Lower leg skin (tissue), 4 donors: ENCODE results near the gene IGF2. TPM values are rescaled to one million over a fixed set of nuclear protein-coding genes. Genes with fewer than 3 reads are reported as not detected.

Experiments
- DNase-seq, 2 donors: peaks; one replicate each; pipeline ENCODE4 v3.0.0-alpha.2; 2019; ENCODE audit warnings: low spot score in 2 of 2
- H3K4me3 ChIP-seq: fragments of 200-600 bp; sonication (generic); 2 replicates; pipeline ENCODE4 v1.5.1; 2017; ENCODE audit warnings: mild to moderate bottlenecking, low read depth; ENCODE audit not compliant: poor library complexity, severe bottlenecking
- POLR2A ChIP-seq, 2 donors: fragments of 450-650 bp; IDR thresholded peaks; one replicate each; pipeline ENCODE4 v1.6.1; 2016 to 2017; ENCODE audit warnings: antibody characterized with exemption in 2 of 2, mild to moderate bottlenecking in 1 of 2, moderate library complexity in 1 of 2
- WGBS, 2 donors: methylation state at CpG; one replicate each; pipeline ENCODE4 v1.1.5; 2018; 5-methylcytosine and 5-hydroxymethylcytosine counted together
- intact Hi-C: fragments of 100-400 bp; cut with DNase I; formaldehyde crosslinking; loops from one replicate; pipeline ENCODE4 v1.15.0; 2023; ENCODE audit warnings: low total_unique reads
- total RNA-seq, 4 donors: library from RNA; depleted of rRNA; stranded (reverse); fragments of >200 nt; gene quantifications; one replicate each; pipeline ENCODE4 v1.1.0, GENCODE V29; 2016
- TF ChIP-seq, protein P1 (sequence below), 3 donors: fragments of 450-650 bp; IDR thresholded peaks; one replicate each; pipeline ENCODE4 v1.5.1; 2016; ENCODE audit warnings: antibody characterized with exemption in 3 of 3, mild to moderate bottlenecking in 3 of 3, moderate library complexity in 2 of 3

The IGF2 gene
- total RNA-seq, 4 donors from 2014 or later, result 4.5 to 14.7 (median 6.0) TPM

DNA sequence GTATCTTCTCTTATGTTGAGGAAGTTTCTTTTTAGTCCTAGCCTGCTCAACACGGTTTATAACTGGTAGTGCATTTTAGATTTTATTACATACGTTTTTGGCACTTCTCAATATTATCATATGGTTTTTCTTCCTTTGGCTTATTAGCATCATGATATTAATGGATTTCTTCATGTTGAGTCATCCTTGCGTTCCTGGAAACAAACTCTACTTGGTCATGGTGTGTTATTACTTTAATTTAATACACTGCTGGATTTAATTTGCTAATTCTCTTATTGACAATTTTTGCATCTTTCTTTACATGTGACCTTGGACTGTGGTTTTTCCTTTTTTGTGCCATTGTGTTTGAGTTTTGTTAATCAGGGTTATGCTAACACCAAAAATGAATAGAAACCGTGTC is 20.5 kb downstream of the IGF2 start:
- no peak for TF ChIP-seq POLR2A (IDR thresholded peaks at IDR 0.05)
- TF ChIP-seq, protein P1, sequence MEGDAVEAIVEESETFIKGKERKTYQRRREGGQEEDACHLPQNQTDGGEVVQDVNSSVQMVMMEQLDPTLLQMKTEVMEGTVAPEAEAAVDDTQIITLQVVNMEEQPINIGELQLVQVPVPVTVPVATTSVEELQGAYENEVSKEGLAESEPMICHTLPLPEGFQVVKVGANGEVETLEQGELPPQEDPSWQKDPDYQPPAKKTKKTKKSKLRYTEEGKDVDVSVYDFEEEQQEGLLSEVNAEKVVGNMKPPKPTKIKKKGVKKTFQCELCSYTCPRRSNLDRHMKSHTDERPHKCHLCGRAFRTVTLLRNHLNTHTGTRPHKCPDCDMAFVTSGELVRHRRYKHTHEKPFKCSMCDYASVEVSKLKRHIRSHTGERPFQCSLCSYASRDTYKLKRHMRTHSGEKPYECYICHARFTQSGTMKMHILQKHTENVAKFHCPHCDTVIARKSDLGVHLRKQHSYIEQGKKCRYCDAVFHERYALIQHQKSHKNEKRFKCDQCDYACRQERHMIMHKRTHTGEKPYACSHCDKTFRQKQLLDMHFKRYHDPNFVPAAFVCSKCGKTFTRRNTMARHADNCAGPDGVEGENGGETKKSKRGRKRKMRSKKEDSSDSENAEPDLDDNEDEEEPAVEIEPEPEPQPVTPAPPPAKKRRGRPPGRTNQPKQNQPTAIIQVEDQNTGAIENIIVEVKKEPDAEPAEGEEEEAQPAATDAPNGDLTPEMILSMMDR (IDR thresholded peaks at IDR 0.05), result no peak
- no peak for DNase-seq
- 43 to 50% methylated on average over 4 of the region's 4 CpGs for WGBS, 2 donors
- intact Hi-C loops, result no loop called here
- no peak overlapping the region for H3K4me3 ChIP-seq

DNA sequence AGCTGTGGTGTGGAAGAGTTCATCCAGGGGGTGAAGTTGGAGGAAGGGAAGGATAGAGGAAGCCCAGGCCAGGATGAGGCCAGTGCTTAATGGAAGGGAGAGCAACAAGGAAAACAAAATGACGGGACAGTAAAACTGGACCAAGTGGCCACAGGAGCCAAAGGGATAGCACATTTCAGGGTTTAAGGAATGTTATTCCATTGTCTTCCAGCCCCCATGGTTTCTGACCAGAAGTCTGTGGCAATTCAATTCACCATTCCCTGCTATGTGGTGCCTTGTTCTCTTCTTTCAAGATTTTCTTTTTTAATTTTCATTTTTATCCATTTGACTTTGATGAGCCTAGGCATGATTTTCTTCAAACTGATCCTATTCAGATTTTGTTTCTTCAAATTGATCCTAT is 22.5 kb downstream of the IGF2 start:
- TF ChIP-seq, protein P1 (IDR thresholded peaks at IDR 0.05), result no peak
- no peak for TF ChIP-seq POLR2A (IDR thresholded peaks at IDR 0.05)
- intact Hi-C loops, result no loop called here
- no peak for DNase-seq
- WGBS, 2 donors, result 81 to 92% methylated on average over 1 of the region's 1 CpG
- no peak overlapping the region for H3K4me3 ChIP-seq

DNA sequence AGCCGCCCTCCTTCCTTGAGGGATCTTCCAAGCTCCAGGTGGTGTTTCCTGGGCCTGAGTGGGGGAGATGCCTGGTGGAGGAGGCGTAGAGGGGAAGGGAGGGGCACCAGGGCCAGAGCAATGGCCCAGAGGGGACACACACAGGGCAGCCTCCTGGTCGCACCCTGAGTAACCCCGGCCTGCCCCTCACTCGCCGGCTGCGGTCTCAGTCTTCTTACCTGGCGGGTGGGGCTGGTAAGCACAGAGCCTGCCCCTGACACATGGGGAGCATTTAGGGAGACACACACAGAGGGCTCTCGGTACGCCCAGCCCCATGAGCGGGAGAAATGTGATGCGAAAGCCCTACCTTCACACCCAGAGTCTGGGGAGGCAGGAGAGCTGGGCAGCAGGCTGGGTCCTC is 23.9 kb downstream of the IGF2 start:
- no peak overlapping the region for H3K4me3 ChIP-seq
- intact Hi-C loops, result no loop called here
- WGBS, 2 donors, result 98 to 100% methylated on average over 11 to 12 of the region's 12 CpGs
- TF ChIP-seq POLR2A (IDR thresholded peaks at IDR 0.05), result no peak
- TF ChIP-seq, protein P1 (IDR thresholded peaks at IDR 0.05), result no peak
- DNase-seq, result no peak

DNA sequence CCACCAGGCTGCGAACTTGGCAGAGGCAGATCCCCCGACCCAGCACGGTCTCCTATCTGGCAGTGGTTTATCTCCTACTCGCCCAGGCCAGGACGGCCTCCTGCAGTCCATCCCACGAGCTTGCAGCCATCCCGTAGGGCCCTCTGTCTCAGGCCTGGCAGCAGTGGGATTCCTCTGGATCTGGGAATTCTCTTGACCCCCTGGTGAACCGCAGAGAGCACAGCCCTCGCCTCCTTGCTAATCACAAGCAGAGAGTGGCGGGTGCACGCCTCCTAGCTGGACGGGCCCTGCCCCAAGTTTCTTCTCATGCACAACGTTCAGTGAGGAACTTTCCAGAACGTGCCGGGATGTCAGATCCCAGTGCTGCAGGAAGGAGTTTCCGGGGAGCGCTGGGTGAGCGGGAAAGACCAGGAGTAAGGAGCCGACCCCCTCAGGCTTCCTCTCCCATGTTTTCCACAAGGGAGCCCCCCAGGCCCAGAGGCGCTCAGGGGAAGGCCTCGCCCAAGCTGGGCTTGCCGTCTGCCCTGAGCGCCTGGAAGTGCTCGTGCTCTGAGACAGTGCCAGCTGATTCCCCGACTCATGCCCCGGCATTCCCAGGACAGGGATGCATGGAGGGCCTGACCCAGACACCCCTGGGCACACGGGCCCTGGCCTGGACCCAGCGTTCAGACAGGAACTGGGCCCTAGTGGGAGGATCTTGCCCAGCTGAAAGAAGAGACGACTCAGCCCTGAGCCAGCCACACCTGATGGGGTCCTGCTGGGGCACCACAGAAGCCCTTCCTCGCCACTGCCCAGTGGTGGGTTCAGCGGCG is 24.6 kb downstream of the IGF2 start:
- intact Hi-C loops, result no loop called here
- no peak overlapping the region for H3K4me3 ChIP-seq
- no peak for TF ChIP-seq POLR2A (IDR thresholded peaks at IDR 0.05)
- TF ChIP-seq, protein P1 (IDR thresholded peaks at IDR 0.05), result no peak
- no peak for DNase-seq
- WGBS, 2 donors, result 81 to 85% methylated on average over 26 to 28 of the region's 32 CpGs

DNA sequence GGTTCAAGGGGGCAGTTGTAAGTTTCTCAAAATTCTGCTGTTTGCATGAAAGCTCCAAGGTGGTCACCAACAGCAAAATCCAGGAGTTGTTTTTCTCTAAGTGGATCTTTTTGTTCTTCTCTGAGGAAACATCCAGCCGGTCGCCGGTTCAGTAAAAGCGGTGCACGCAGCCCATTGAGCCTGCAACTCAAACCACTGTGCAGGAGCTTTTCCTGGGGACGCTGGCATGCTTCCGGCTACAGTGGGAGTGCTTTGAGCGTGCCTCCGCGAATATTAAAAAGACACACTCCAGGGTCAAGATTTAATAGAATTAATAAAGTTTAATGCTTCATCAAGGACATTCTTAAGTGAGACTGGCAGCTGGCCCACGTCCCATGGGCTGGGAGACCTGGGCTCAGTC is 25.4 kb downstream of the IGF2 start:
- intact Hi-C loops, result no loop called here
- WGBS, 2 donors, result 89 to 94% methylated on average over 11 of the region's 11 CpGs
- H3K4me3 ChIP-seq, result no peak overlapping the region
- TF ChIP-seq, protein P1 (IDR thresholded peaks at IDR 0.05), result no peak
- TF ChIP-seq POLR2A (IDR thresholded peaks at IDR 0.05), result no peak
- no peak for DNase-seq

DNA sequence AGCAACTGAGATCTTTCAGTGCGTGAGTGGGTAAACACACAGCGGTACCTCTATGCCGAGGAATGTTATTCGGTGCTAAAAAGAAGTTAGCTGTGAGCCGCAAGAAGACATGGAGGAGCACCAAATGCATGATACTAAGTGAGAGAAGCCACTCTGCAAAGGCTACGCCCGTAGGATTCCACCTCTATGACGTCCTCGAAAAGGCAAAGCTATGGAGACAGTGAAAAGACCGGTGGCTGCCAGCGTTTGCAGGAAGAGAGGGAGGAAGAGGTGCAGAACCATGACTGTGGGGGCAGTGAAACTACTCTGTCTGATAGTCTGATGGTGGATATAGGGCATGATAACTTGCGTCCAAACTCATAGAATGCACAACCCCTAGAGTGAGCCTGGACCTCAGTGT is 28.7 kb downstream of the IGF2 start:
- intact Hi-C loops, result no loop called here

More for the DNA sequence above, 28.7 kb downstream of the IGF2 start:
- DNase-seq, result no peak
- TF ChIP-seq, protein P1 (IDR thresholded peaks at IDR 0.05), result no peak
- 76 to 85% methylated on average over 12 of the region's 12 CpGs for WGBS, 2 donors
- no peak overlapping the region for H3K4me3 ChIP-seq
